NOMO-1 (cell line): ENCODE measurements around the gene MAEA.
A peak's percentile ranks its signal among the peaks of the same experiment; 100 is the strongest.
"Not testable (repeated sequence)": the region's sequence is repeated elsewhere in the genome, so short reads cannot be mapped to it uniquely, and the experiment has no call there.

ENCODE experiments used
- DNase-seq, 2 experiments: peaks; one replicate each; lab custom pipeline; 2025; ENCODE audit not compliant: unreplicated experiment in 2 of 2; lab: John Stamatoyannopoulos, UW

The MAEA gene

DNA sequence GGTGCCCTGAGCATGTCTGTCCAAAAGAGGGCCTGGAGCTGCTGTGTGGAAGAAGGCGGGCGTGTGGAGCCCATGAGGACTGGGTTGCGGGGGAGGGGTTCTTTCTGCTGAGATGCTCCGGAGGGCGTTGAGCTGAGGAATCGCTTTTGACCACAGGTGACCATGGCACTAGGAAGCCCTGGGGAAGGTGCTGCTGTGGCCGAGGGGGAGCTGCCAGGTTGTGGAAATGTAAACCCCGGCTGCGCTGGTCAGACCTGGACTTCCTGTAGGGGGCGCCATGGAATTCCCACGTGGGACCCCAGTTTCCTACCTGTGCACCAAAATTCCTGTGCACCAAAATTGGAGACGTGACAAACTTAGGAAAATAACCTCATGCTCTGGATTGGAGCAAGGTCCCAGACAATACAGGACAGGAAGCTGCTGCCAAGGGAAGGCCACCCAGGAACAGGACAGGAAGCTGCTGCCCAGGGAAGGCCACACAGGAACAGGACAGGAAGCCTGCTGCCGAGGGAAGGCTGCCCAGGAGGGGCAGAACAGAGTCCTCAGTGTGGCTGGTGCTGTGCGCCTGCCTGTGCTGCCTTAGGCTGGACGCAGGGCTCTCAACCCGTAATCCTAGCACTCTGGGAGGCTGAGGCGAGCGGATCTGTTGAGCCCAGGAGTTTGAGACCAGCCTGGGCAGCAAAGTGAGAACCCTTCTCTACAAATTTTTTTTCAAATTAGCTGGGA, 29.0 kb downstream of the MAEA start:
- DNase-seq: no peak

DNA sequence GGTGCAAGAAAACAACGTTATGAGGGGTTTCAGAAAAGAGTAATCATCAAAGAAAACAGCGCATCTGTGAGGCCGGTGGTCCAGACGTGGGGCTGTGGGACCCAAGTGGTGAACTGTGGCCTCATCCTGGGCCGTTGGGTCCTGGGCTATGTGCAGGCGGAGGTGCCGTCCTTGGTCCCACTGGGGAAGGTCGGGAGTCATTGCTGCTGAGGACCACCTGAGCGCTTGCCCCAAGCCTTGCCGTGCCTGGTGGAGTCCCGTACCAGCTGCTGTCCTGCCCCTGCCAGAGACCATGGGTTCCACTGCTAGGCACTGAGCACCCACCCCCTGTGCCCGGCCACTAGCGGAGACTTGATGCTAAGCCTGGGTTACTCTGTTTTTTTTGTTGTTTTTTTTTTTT, 31.8 kb downstream of the MAEA start:
- no peak for DNase-seq

DNA sequence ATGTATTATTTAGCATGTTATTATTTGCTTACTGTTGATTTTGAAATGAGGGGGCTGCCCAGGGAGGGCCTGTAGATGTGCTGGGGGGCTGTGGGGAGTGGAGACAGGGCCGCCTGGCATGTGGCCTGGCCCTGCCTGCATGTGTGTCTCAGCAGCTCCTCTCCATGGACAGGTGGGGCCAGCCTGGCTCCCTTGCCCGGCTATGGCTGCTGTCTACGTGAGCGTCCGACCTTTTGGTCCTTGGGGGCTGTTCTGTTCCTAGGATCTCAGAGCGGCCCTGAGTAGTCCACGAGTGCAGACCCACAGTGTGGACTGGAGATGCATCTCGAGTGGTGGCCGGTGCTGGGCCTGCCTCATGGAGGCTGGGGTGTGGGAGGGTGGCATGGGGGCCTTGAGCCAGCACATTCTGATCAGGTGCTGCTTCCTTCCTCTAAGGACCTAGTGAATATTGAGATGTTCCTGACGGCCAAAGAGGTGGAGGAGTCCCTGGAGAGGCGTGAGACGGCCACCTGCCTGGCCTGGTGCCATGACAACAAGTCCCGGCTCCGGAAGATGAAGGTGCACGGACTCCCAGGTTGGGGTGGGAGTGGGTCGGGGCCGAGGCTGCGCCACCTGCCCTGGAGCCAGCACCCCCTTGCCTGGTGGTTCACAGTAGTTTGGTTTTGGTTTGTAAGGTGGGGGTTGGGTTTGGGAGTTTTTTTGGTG, 32.4 kb downstream of the MAEA start:
- no peak for DNase-seq

DNA sequence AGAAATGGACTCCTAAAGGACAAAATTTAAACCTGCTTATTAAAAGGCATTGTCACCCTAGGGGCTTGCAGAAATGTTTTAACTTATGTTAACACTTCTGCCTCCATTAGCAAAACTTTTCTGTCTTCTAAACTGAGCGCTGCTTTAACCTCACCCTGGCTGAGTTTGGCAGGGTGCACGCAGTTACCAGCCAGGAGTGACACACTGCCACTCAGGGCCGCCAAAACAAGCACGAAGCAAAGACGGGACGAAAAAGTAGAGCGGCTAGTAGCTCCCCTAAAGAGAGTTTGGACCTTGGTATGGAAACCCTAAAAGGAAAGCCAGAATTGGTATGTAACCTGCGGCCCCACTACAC, 33.6 kb downstream of the MAEA start:
- no peak for DNase-seq

DNA sequence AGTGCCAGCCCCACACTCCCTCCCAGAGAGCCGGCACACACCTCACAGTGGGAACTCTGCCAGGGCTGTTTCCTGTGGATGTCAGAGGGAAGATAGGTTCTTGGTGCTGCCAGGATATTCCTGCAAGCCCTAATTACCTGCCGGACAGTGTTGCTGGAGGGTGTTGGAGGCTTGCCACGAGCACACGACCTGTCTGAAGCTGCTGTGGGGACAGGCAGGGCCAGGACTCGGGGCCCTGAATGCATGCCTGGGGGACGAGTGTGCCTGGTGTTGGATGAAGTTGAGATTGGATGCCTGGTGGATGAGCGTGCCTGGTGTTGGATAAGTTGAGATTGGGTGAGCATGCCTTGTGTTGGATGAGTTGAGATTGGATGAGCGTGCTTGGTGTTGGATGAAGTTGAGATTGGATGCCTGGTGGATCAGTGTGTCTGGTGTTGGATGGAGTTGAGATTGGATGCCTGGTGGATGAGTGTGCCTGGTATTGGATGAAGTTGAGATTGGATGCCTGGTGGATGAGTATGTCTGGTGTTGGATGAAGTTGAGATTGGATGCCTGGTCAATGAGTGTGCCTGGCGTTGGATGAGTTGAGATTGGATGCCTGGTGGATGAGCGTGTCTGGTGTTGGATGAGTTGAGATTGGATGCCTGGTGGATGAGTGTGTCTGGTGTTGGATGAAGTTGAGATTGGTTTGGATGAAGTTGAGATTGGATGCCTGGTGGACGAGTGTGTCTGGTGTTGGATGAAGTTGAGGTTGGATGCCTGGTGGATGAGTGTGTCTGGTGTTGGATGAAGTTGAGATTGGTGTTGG, 34.1 kb downstream of the MAEA start:
- DNase-seq: no peak

DNA sequence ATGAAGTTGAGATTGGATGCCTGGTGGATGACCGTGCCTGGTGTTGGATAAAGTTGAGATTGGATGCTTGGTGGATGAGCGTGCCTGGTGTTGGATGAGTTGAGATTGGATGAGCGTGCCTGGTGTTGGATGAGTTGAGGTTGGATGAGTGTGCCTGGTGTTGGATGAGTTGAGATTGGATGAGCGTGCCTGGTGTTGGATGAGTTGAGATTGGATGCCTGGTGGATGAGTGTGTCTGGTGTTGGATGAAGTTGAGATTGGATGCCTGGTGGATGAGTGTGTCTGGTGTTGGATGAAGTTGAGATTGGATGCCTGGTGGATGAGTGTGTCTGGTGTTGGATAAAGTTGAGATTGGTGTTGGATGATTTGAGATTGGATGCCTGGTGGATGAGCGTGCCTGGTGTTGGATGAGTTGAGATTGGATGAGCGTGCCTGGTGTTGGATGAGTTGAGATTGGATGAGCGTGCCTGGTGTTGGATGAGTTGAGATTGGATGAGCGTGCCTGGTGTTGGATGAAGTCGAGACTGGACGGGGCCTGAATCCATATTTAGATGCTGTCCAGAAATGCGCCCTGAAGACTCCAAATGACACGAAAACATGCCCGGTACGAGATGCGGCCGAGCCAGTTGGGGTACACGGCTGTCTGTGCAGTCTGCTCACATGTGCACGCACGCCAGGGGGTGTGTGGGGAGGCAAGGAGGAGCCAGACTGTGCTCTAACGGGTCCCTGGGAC, 34.9 kb downstream of the MAEA start:
- DNase-seq: not testable (repeated sequence)

DNA sequence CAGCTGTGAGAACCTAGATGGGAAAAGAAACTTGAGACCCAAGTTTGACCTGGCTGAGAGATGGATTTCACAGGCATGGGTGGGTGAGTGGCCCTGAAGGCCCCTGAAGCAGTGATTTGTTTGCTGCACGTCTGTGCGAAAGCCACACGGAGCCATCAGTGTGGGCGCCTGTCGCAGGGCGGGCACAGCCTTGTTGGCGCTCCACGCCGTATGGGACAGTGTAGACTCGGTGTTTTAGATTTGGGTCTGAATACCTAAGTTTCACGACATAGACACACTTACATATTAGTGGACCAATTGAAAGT, 35.4 kb downstream of the MAEA start:
- no peak for DNase-seq

DNA sequence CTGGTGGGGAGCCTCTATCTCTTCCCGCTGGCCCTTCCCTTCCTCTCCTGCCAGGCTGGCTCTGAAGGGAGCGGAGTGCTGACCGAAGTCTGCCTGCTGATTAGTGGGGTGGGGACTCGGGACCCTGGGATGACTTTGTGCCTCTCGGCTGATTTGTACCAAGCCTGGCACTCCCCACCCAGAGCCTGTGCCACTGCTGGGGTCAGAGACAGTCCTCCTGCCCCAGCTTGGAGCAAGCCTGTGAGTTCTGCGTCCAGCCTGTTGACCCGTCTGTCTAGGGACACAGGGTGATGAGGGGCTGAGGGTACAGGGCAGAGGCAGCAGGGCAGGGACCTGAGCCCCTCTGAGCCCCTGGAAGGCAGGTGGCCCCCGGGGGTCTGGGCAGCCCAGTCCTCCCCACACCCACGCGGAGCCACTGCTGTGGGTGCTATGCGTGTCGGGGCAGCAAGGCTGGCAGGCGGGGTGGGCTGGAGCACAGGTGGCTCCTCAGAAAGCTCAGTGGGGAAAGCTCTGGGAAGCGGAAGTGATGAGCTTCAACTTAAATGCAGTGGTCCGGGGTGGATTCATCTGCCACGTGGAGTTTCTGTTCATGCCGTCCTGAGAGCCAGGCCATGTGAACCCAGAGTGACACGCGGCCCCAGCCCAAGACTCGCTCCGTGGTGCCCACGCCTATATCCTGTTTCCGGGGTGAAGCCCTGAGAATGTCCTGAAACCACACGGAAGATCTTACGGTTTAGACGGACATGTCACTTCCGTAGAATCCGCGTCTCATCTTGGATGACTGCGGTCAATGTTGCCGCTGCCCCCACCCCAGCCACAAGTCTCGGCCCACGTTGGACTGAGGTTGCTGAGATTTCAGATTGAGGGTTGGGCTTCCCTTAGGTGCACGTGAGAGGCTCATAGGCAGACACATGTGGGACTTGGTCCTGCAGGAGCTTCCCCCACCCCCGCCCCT, 36.3 kb downstream of the MAEA start:
- DNase-seq: no peak

DNA sequence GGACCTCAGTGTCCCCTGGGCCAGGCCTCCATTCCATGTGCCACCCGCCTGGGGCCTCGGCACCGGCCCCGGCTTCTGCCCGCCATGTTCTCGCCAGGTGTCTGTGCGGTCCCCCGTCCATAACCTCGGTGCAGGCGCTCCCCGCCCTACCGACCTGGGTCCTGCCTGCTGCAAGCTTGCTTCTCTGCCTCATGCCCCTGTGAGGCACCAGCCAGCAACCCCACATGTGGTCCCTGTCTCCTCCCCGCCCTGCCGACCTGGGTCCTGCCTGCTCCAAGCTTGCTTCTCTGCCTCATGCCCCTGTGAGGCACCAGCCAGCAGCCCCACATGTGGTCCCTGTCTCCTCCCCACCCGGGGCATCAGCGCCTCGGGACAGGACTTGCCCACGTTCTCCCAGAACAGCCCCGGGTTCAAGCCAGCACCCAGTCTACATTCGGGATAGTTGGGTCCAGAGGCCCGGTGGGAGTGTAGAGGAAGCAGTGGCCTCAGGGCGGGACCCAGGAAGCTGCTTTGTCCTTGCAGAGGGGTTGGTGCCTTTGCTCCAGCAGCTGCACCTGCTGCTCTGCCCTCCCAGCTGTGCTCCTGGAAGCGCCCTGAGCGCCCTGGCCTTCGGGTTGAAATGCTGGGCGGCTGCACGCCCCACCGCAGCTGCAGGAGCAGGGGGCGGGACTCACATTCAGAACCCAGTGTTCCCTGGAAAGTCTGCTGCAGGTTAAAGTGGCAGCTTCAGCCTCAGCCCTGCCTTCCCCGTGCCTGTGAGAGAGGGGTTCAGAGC, 37.2 kb downstream of the MAEA start:
- DNase-seq: no peak

DNA sequence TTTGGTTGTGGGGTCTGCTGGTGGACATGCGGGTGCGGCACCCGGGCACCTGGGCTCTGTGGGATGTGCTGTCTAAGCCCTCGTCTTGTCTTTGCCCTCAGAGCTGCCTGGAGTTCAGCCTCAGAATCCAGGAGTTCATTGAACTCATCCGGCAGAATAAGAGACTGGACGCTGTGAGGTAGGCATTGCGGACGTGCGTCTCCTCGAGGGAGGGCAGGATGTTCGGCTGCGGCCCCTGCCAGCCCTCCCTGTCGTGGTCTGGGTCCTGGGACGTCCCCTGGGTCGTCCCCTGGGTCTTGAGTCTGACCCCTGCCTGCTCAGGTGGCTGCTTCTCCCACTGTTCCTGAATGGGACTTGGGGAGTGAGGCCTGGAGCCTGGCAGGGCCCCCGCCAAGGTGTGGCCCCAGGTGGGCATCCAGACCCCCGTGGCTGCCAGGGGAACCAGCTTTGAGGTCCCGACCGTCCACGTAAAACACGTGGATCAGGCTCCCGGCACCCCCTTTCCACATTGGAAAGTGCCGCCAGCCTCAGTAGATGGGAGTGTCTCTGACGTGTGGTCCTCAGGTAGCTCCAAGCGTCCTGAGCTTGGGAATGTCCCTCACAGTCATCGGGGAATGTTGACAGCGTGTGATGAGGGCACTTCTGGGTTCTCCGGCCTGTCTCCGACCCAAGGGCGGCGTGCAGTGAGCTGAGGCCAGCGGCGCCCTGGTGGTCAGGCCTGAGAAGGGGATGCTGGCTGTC, 38.0 kb downstream of the MAEA start:
- DNase-seq: no peak

DNA sequence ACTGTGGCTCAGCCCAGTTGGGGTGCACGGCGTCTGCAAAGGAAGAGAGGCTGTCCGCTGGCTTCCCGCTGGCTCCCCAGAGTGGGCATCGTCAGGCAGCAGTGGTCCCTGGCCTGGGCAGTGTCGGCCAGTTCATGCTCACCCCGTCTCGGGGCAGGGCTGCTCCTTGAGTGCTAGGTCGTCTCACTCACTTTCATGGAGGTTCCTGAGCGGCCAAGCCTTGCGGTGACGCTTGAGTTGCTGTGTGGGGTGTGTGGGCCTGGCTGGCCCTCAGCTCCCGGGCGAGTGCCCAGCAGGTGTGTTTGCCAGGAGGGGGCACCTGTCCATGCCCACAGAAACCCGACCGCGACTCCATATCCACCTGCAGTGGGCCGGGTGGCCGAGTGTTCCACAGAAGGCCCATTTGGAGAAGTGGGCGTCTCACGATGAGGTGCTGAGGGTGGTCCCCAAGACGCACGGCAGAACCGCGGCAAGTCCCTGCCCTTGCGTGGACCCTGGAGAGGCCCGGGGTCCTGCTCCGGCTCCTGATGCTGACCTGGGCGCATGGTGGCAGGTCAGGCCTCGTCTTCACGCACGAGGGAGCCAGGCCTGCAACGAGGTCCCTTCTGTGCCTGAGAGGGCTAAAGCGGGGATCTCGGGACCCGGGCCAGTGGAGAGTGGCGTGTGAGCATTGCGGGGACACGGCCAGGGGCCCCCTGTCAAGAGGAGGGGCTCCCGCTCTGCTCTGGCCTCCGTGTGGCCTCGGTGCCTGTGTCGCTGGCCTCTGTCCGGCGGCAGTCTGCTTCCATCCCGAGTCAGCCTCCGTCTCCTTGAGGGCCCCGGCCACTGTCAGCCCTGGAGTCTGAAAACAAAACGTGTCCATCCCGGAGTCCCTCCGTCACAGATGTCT, 38.8 kb downstream of the MAEA start:
- no peak for DNase-seq

DNA sequence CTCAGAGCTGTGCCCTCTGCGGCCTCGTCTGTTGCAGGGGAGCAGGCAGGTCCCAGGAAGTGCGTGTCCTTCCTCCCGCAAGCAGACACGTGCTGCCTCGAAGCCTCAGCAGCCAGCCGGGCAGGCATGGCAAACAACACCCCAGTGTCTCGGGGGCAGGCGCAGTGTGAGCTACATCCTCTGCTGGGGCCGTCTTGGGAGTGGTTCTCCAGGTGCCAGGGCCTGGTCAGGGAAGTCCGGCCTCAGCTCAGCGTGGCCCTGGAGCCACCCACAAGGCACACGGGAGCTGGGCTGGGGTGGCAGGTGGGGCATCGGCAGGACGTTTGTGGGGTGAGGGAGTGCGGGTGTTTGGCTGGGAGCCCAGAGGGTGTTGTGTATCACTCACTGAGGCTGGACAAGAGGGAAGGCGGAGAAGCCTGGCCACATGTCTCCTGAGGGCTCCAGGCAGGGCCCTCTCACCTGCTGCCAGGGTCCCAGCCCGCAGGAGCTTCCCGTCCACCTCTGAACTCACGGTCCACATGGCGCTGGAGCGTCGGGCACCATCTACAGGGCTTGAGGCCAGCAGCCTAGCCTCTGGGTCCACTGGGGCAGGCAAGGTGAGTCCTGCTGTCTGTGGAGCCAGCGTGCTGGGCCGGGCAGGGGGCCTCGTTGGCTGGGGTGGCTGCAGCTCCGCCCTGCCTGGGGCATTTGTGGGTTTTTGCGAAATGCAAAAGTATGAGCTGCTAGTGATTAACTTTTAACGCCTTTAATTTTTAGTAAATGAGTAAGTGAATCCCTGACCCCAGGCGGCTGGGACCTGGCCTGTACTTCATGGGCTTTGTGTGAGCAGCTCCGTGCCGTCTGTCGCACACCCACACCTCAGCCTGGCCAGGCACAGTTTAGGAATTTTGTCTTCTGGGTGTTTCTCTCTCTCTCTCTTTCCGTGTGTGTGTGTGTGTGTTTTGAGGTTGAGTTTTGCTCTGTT, 40.0 kb downstream of the MAEA start:
- DNase-seq: peak; percentile 35 to 56

DNA sequence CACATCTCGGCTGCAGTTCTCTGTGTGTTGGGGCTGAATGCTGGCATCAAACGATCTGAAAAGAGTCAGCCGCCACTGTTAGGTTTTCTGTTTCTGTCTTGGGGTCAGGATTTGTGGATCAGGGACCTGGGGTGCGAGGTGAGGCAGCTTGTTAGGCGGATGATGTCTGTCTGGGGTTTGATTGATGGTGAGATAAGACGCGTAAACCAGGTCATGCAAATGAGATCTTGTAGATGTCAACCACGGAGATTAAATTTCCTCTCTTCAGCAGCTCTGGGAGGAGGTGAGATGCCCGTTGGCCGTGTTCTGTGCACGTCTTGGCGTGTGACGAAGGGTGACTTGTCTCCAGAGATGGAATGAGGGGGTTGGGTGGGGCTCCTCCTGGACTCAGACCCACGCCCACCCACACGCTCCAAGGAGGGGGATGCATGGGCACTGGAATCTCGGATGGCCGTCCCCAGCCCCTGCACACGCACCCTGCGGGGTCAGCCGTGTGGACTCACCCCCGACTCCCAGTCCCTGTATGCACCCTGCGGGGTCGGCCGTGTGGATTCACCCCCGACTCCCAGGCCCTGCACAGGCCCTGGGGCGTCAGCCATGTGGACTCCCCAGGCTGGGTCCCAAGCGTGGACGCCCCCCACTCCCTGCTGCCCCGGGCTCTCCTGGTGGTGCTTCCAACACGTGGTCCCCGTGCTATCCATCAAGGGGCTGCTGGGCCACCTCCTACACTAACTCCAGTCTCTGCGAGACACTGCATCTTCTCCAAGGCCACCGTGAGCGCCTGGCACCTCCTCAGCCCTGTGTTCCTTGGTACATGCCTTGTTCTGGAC, 41.3 kb downstream of the MAEA start:
- DNase-seq: no peak

DNA sequence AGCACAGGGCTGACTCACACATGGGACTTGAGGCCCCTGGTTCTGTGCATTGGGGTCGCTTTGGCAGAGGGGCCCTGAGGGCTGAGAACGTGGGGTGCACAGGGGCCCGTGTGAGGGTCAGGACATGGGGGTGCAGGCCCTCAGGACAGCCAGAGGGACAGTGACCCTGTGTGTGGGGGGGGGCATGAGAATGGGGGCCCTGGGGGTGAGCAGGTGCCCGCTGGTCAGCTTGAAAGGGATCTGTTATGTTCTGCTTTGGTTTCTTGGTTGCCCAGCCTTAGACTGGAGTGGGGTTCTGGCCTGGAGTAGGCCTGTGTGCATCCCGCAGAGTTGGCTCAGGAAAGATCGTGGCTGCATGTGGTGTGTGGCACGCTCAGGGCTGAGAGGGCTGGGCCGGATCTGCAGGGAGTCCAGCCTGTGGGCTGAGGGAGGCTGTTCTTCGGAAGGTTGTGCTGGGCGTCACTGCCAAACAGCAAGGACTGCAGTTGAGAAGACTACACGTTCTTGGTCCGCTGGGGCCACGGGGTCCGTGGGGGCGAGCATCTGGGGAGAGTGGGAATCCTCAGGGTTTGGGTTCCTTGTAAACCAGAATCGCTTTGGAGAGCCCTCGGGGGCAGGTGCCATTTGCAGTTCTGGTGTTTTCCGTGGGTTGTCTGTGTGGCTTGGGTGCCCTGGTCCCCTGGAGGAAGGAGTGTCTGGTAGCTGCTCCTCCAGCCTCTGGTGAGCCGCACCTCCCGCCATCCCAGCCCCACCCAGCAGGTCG, 42.1 kb downstream of the MAEA start:
- DNase-seq: no peak

DNA sequence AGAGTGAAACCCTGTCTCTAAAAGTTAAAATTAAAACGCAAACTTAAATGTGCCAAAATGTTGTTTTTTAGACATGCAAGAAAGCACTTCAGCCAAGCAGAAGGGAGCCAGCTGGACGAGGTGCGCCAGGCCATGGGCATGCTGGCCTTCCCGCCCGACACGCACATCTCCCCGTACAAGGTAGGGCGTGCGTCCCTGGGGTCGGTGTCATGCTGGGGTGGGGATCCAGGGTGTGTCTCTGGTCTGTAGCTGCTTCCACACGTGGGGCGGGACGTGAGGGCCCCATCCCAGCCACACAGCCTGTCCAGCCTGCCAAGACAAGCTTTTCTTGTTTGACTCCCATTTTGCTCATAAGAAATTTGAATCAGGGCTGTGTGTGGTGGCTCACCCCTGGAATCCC, 43.0 kb downstream of the MAEA start:
- no peak for DNase-seq
